Measurements from ENCODE around the gene DNAJC24.

GRCh38 chr11:31455177-31455576 is 85.5 kb downstream of the DNAJC24 start:
- TF ChIP-seq CTCF (IDR thresholded peaks at IDR 0.05) = no peak
- no peak for TF ChIP-seq POLR2A (IDR thresholded peaks at IDR 0.05)
- no peak for TF ChIP-seq POLR2AphosphoS5 (IDR thresholded peaks at IDR 0.05; ENCODE audit: insufficient read depth in 1 of 2, low read depth in 1 of 2)
